K562 (cell line): Measurements from ENCODE around the gene FAM118B. TPM values are rescaled to one million over a fixed set of nuclear protein-coding genes. Genes with fewer than 3 reads are reported as not detected.

Experiments used
- BHLHE40 ChIP-seq: IDR thresholded peaks from 2 replicates; pipeline ENCODE4 v1.6.1; 2011; ENCODE audit warnings: low read length, improper control_type of control experiment
- CBX8 ChIP-seq: fragments of 200-600 bp; sonication (generic); IDR thresholded peaks from 2 replicates; pipeline ENCODE4 v1.6.1; 2012; ENCODE audit warnings: borderline replicate concordance, mixed run types, low read depth, mild to moderate bottlenecking, moderate library complexity, mixed read lengths, low read length, control low read depth, inconsistent platforms; ENCODE audit not compliant: poor library complexity, severe bottlenecking; ENCODE audit errors: extremely low read depth
- HDAC1 ChIP-seq, 2 experiments: fragments of 450-650 bp; IDR thresholded peaks; 2 replicates each; pipeline ENCODE4 v1.6.1; 2016 to 2017; ENCODE audit warnings: inconsistent platforms in 1 of 2, mild to moderate bottlenecking in 1 of 2, moderate library complexity in 1 of 2
- LCOR ChIP-seq: sonication (generic); formaldehyde crosslinking; IDR thresholded peaks from 2 replicates; pipeline ENCODE4 v1.8.0; 2022; ENCODE audit warnings: mild to moderate bottlenecking, missing genetic modification reagents
- MBD2 ChIP-seq: sonication (generic); IDR thresholded peaks from 2 replicates; pipeline ENCODE4 v1.6.1; 2016; ENCODE audit warnings: low read depth, borderline replicate concordance
- MIER1 ChIP-seq: fragments of 450-650 bp; IDR thresholded peaks from 2 replicates; pipeline ENCODE4 v1.6.1; 2016; ENCODE audit warnings: antibody characterized with exemption, mild to moderate bottlenecking, low read depth
- NFATC3 ChIP-seq: fragments of 450-650 bp; IDR thresholded peaks from 2 replicates; pipeline ENCODE4 v1.6.1; 2017; ENCODE audit warnings: mild to moderate bottlenecking
- NFE2L1 ChIP-seq: fragments of 450-650 bp; IDR thresholded peaks from 2 replicates; pipeline ENCODE4 v1.6.1; 2016; ENCODE audit warnings: missing genetic modification characterization, low read depth, mild to moderate bottlenecking, missing compliant biosample characterization, moderate library complexity, borderline replicate concordance
- TEAD2 ChIP-seq: fragments of 450-650 bp; IDR thresholded peaks from 2 replicates; pipeline ENCODE4 v1.6.1; 2016; ENCODE audit warnings: missing genetic modification characterization, control low read depth, missing compliant biosample characterization
- TSC22D4 ChIP-seq: fragments of 450-650 bp; IDR thresholded peaks from 2 replicates; pipeline ENCODE4 v1.6.1; 2016; ENCODE audit warnings: missing genetic modification characterization, missing biosample characterization, control low read depth
- VEZF1 ChIP-seq: fragments of 200-800 bp; sonication (Bioruptor generic); IDR thresholded peaks from 2 replicates; pipeline ENCODE4 v1.6.1; 2017; ENCODE audit warnings: missing genetic modification characterization, missing compliant biosample characterization
- ZBTB40 ChIP-seq, 2 experiments: fragments of 450-650 bp in 1 of 2; sonication (generic) in 1 of 2; formaldehyde crosslinking in 1 of 2; IDR thresholded peaks; 2 replicates each; pipeline versions ENCODE4 v1.7.1 to v1.9.0; 2016 to 2022; ENCODE audit warnings: inconsistent platforms in 1 of 2, mild to moderate bottlenecking in 1 of 2, missing genetic modification reagents in 1 of 2
- ZKSCAN1 ChIP-seq: fragments of 150-350 bp; IDR thresholded peaks from 2 replicates; pipeline ENCODE4 v1.6.1; 2016; ENCODE audit warnings: low read depth, low read length
- ZNF239 ChIP-seq: fragments of 250-450 bp; sonication (Bioruptor Pico); IDR thresholded peaks from 2 replicates; pipeline ENCODE4 v1.4.0; 2020; ENCODE audit warnings: mild to moderate bottlenecking
- polyA plus RNA-seq, 8 experiments: library from polyadenylated mRNA; depleted of rRNA in 4 of 8; stranded (reverse) in 5 of 8; unstranded in 3 of 8; fragments of >200 nt; fragmentation: Nextera tagmentation in 2 of 8; fragmentation: Illumina TruSeq in 1 of 8; extraction: Ambion mirVana in 2 of 8; extraction: Trizol in 1 of 8; gene quantifications; 2 replicates each; pipeline versions ENCODE4 v1.2.1 to v1.2.3, GENCODE V29; 2011 to 2014; ENCODE audit warnings: inconsistent platforms in 1 of 8, missing spikeins in 1 of 8
- total RNA-seq, 7 experiments: library from RNA; depleted of rRNA in 6 of 7; stranded (reverse); fragments of >200 nt in 6 of 7; fragmentation: Illumina TruSeq in 2 of 7; extraction: Trizol in 2 of 7; gene quantifications; 2 replicates each; pipeline versions ENCODE4 v1.2.1 to v1.2.3, GENCODE V29; 2011 to 2021; ENCODE audit warnings: low replicate concordance in 1 of 7
- TF ChIP-seq, protein P1 (sequence below): fragments of 250-450 bp; sonication (Bioruptor Pico); IDR thresholded peaks from 2 replicates; pipeline ENCODE4 v1.4.0; 2020

Gene FAM118B
- total and polyA plus RNA-seq, 9 of the 15 experiments (the other 6 are each of a cell fraction or from before 2014, with no cell fraction given) = 12.0 to 49.0 (median 22.1) TPM

DNA sequence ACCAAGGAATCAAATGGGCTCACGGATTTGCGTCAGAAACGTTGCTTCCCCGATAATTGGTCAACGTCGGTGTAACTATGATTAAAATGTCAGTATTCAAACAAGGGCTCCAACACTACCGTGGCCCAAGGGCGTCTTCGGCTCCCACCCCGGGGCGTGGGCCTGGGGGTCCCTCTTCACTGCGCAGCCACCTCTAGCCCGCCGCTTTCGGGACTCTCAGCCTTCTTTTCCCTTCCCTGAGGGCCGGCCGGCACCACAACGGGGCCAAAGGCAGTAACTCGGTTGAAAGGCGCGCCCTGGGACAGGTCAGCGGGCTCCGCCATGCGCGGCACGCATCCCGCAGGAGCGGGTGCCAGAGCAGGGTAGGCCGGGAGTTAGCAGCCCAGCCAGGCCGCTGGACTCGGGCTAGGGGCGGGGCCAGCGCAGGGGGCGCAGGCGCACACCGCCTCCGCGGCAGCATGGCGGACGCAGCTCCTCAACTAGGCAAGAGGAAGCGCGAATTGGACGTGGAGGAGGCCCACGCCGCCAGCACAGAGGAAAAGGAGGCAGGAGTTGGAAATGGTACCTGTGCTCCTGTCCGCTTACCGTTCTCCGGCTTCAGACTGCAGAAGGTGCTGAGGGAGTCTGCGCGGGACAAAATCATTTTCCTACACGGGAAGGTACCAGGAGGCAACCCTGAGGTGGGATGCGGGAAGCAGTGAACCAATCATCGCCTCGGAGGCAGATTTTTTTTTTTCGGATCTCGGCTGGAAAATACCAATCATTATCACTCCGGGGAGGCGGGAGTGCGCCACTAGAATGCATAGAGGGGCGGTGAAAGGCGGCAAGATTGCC, 92.3 kb downstream of the FAM118B start, which contains the start of gene DCPS (continued):
- TF ChIP-seq, protein P1, sequence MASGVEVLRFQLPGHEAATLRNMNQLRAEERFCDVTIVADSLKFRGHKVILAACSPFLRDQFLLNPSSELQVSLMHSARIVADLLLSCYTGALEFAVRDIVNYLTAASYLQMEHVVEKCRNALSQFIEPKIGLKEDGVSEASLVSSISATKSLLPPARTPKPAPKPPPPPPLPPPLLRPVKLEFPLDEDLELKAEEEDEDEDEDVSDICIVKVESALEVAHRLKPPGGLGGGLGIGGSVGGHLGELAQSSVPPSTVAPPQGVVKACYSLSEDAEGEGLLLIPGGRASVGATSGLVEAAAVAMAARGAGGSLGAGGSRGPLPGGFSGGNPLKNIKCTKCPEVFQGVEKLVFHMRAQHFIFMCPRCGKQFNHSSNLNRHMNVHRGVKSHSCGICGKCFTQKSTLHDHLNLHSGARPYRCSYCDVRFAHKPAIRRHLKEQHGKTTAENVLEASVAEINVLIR (CRISPR knock-in tag) = no peak
- TF ChIP-seq ZNF239 (CRISPR knock-in tag) (no peak), LCOR (CRISPR knock-in tag) (peak; percentile 89), BHLHE40 (peak; percentile 52), MBD2 (peak; percentile 76; the same call in 1 of the 2 replicates), VEZF1 (CRISPR knock-in tag) (peak; percentile 61), HDAC1 (IDR thresholded peaks at IDR 0.05) (peak in 1 of 2 experiments; percentile 79; a peak in 2 of 4 replicates), NFE2L1 (tag) (no peak), TEAD2 (no peak), NFATC3 (no peak), TSC22D4 (tag) (no peak), ZKSCAN1 (0 out of 2 replicates have a peak, but pooled peaks have one; percentile 35), ZBTB40 (IDR thresholded peaks at IDR 0.05) (peak; percentile 46; the same call in 1 of the 2 replicates), ZBTB40 (CRISPR knock-in tag; IDR thresholded peaks at IDR 0.05) (no peak), CBX8 (no peak), MIER1 (no peak)
